ENCODE measurements around the gene SNTB2. TPM values are rescaled to one million over a fixed set of nuclear protein-coding genes. Genes with fewer than 3 reads are reported as not detected.
A peak's percentile ranks its signal among the peaks of the same experiment; 100 is the strongest.

SNTB2 gene
- total RNA-seq, 2 experiments from 2014 or later = 15.7 to 17.2 TPM

- ChIA-PET CTCF (no interaction called here), POLR2A (interaction anchor here (0.8 to 1.2 kb wide), 2 partner anchors 9 to 35 kb away, joined by 4 read pairs; no protein-coding TSS in a partner anchor)
- Mint-ChIP-seq H3K4me3 (no peak overlapping the region), H3K27me3 (no peaks in the 10 kb centered on the region), H3K27ac (no peak overlapping the region), H3K9me3 (ENCODE audit: low read depth) (no peaks in the 10 kb centered on the region), H3K36me3 (ENCODE audit: low read depth) (peaks cover 47% of the 10 kb centered on the region), H3K4me1 (peaks cover 20% of the 10 kb centered on the region)
- intact Hi-C loops (cut with DNase I, micrococcal nuclease) = no loop called here
- ATAC-seq (peak; percentile 14), DNase-seq (no peak)
Measured at GRCh38 chr16:69345923-69346322, 159.0 kb downstream of the SNTB2 start.

- ATAC-seq (no peak), DNase-seq (no peak)
- Mint-ChIP-seq H3K4me1 (peaks cover 12% of the 10 kb centered on the region), H3K27ac (no peak overlapping the region), H3K4me3 (no peak overlapping the region), H3K9me3 (ENCODE audit: low read depth) (no peaks in the 10 kb centered on the region), H3K27me3 (no peaks in the 10 kb centered on the region), H3K36me3 (ENCODE audit: low read depth) (peaks cover 39% of the 10 kb centered on the region)
- POLR2A ChIA-PET = interaction anchor here (0.5 to 1.2 kb wide), 2 partner anchors 10 to 683 kb away, joined by 3 to 4 read pairs; no protein-coding TSS in a partner anchor
- intact Hi-C loops (cut with DNase I, micrococcal nuclease) = no loop called here
- CTCF ChIA-PET = interaction anchor here (0.7 kb wide), 1 partner anchor 36 kb away, joined by 3 read pairs; no protein-coding TSS in a partner anchor
Measured at GRCh38 chr16:69346683-69347082, 159.7 kb downstream of the SNTB2 start.

GRCh38 chr16:69348222-69348621, 161.3 kb downstream of the SNTB2 start:
- ChIA-PET CTCF (interaction anchor here (0.6 kb wide), 1 partner anchor 48 kb away, joined by 3 read pairs; no protein-coding TSS in a partner anchor), POLR2A (interaction anchor here (0.7 kb wide), 1 partner anchor 13 kb away, joined by 3 read pairs; no protein-coding TSS in a partner anchor)
- DNase-seq = no peak

GRCh38 chr16:69349536-69349935, 162.6 kb downstream of the SNTB2 start:
- H3K9me3 Mint-ChIP-seq (ENCODE audit: low read depth) = no peaks in the 10 kb centered on the region
- H3K36me3 Mint-ChIP-seq (ENCODE audit: low read depth) = peaks cover 31% of the 10 kb centered on the region
- H3K27ac Mint-ChIP-seq = no peak overlapping the region
- H3K4me1 Mint-ChIP-seq = peaks cover 8% of the 10 kb centered on the region
- DNase-seq = no peak
- intact Hi-C loops (cut with DNase I, micrococcal nuclease) = no loop called here
- ATAC-seq = no peak
- CTCF ChIA-PET = no interaction called here
- H3K27me3 Mint-ChIP-seq = no peaks in the 10 kb centered on the region
- H3K4me3 Mint-ChIP-seq = no peak overlapping the region
- POLR2A ChIA-PET = no interaction called here

More at GRCh38 chr16:69348222-69348621, 161.3 kb downstream of the SNTB2 start:
- intact Hi-C loops (cut with DNase I, micrococcal nuclease) = no loop called here
- Mint-ChIP-seq H3K36me3 (ENCODE audit: low read depth) (peaks cover 36% of the 10 kb centered on the region), H3K27ac (no peak overlapping the region), H3K4me3 (no peak overlapping the region), H3K27me3 (no peaks in the 10 kb centered on the region), H3K4me1 (peaks cover 8% of the 10 kb centered on the region), H3K9me3 (ENCODE audit: low read depth) (no peaks in the 10 kb centered on the region)
- ATAC-seq = no peak

- ChIA-PET CTCF (interaction anchor here (0.8 kb wide), 2 partner anchors 374 to 404 kb away, joined by 3 to 4 read pairs; no protein-coding TSS in a partner anchor), POLR2A (no interaction called here)
- H3K4me1 Mint-ChIP-seq = peaks cover 5% of the 10 kb centered on the region
- no peak overlapping the region for H3K27ac Mint-ChIP-seq
- DNase-seq = no peak
- no peak for ATAC-seq
- no peaks in the 10 kb centered on the region for H3K9me3 Mint-ChIP-seq (ENCODE audit: low read depth)
- intact Hi-C loops (cut with DNase I, micrococcal nuclease) = no loop called here
- H3K4me3 Mint-ChIP-seq = no peak overlapping the region
- H3K27me3 Mint-ChIP-seq = no peaks in the 10 kb centered on the region
- peaks cover 29% of the 10 kb centered on the region for H3K36me3 Mint-ChIP-seq (ENCODE audit: low read depth)
Measured at GRCh38 chr16:69350536-69351133, 163.7 kb downstream of the SNTB2 start.

GRCh38 chr16:69351309-69352027, 164.5 kb downstream of the SNTB2 start, which contains the start of gene TMED6:
Gene TMED6, minus strand, starts transcription at chr16:69351786. Its CDS starts 33 bp downstream, at chr16:69351753.
- Mint-ChIP-seq H3K27ac (no peak within 1 kb of the TSS), H3K4me1 (no peaks in the 10 kb centered on the region), H3K4me3 (no peak within 1 kb of the TSS), H3K36me3 (ENCODE audit: low read depth) (peaks cover 29% of the 10 kb centered on the region), H3K9me3 (ENCODE audit: low read depth) (no peaks in the 10 kb centered on the region), H3K27me3 (no peaks in the 10 kb centered on the region)
- ATAC-seq = no peak
- ChIA-PET POLR2A (interaction anchor here (0.6 to 0.7 kb wide), 2 partner anchors 26 to 701 kb away, joined by 4 to 6 read pairs; no protein-coding TSS in a partner anchor), CTCF (interaction anchor here (0.8 kb wide), 1 partner anchor 403 kb away, joined by 3 read pairs; no protein-coding TSS in a partner anchor)
- DNase-seq = no peak
- intact Hi-C loops (cut with DNase I, micrococcal nuclease) = no loop called here

Other genes starting within 250 kb of the SNTB2 start
- under 1 TPM; 0.39 to 0.42 TPM for gene HAS3, start 81.5 kb upstream of the SNTB2 start, total RNA-seq
- gene CHTF8, start 54.6 kb upstream of the SNTB2 start, total RNA-seq = 100 to 1,000 TPM; 153 to 194 TPM
- 100 to 1,000 TPM; 102 to 119 TPM for gene UTP4, start 54.5 kb upstream of the SNTB2 start, total RNA-seq
- gene VPS4A, start 124.2 kb downstream of the SNTB2 start, total RNA-seq = 10 to 100 TPM; 28.4 to 31.9 TPM
- gene PDF, start 143.4 kb downstream of the SNTB2 start, total RNA-seq = 10 to 100 TPM; 10.1 to 19.9 TPM
- 10 to 100 TPM; 30.0 to 30.3 TPM for gene COG8, start 152.4 kb downstream of the SNTB2 start, total RNA-seq
- gene NIP7, start 152.6 kb downstream of the SNTB2 start, total RNA-seq = 10 to 100 TPM; 39.1 to 41.3 TPM
- 1 to 10 TPM; 1.2 to 1.3 TPM for gene TMED6, start 164.6 kb downstream of the SNTB2 start, total RNA-seq
- 10 to 100 TPM; 45.9 to 82.4 TPM for gene TERF2, start 198.8 kb downstream of the SNTB2 start, total RNA-seq
- 100 to 1,000 TPM; 158 to 187 TPM for gene CYB5B, start 237.5 kb downstream of the SNTB2 start, total RNA-seq

Data from activated CD4-positive, alpha-beta T cell treated with anti-CD3 and anti-CD28 coated beads for 36 hours (primary cell).